ENCODE measurements around the gene KMT5C. TPM values are rescaled to one million over a fixed set of nuclear protein-coding genes. Genes with fewer than 3 reads are reported as not detected.

Gene KMT5C
- total RNA-seq, result 6.8 TPM
- long read RNA-seq, partial matches to known transcripts, result 0 of 1 reads
- long read RNA-seq, other reads (novel, unspliced or antisense), result 1 of 1 reads

DNA sequence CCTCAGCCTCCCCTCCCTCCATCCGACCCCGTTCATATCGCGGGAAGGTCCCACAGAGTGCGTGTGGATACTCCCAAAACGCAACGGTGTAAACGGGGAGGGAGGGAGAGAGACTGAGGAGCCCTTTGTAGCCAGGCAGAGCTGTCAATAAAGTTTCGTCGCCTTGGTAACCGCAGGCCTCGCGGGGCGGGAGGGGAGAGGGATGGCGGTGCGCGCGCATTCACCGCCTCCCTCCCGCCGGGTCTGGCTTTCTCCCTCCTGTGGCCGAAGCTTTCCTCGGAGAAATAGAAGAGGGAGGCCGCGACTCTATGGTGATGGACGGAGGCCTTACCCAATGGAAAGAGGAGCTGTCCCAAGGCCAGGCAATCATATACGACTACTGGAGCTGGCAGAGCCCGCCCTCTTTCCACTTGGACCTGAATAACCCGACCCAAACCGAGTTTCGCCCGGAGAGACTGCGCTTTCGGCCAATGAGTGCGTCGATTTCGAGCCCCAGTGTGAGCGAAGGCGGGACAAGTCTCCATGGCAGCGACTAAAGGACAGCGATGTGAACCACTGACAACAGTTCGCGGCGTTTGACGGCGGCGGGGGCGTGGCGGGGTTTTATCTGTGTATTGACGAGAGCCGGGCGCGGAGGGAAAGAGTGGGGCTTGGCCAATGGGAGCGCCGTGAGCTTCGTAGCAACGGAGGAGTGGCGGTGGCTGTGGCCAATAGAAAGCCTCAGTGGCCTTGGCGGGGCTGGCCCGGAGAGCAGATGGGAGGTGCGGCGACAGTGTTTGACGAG is at the start of gene KMT5C:
KMT5C (plus strand) TSS at position 772 of the 784 bp plus-strand sequence. CDS start 2,061 bp downstream, outside the sequence.
- peak; percentile 100 for DNase-seq (ENCODE audit: low spot score)

- no peak for DNase-seq (ENCODE audit: low spot score)
Measured at GRCh38 chr19:55297267-55297666, 42.4 kb upstream of the KMT5C start.

DNA sequence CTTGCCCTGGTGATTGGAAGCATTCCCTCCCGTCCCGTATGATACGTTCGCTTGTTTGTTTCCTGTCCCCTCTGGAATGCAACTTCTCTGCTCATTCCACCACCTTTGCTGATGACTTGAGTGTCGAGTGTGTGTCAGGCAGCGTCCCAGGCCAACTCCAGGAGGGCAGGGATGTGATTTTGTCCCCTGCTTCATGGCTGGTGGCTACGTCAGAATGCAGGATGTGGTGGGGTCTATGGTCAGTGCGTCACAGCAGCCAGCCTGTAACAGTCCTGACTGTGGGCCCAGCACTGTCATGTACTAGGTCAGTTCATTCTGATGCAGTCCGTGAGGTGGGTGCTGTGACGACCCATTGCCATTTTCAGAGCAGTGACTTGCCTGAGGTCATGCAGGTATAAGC is 39.7 kb upstream of the KMT5C start:
- DNase-seq (ENCODE audit: low spot score), result no peak

DNA sequence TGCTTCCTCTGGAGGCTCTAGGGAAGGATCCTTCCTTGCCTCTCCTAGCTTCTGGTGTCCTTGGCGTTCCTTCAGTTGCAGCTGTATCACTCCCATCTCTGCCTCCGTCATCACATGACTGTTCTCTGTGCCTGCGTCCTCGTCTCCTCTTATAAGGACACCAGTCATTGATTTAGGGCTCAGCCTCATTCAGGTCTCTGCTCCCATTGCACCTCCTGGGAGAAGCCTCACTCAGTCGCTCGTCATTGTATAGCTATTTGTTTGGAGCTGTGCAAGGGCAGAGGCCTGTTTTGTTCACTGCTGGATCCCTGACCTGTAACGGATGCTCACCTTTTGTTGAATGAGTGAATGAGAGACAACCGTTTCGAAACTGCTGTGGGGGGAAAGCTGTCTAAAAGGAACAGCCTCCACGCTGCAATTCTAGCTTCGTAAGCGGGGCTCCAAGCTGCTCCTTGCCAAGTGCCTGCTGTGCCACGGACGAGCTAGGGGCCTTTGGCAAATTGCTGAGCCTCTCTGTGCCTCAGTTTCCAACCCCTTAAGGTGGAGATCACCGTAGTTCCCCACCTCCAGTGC is 38.7 kb upstream of the KMT5C start:
- no peak for DNase-seq (ENCODE audit: low spot score)

DNA sequence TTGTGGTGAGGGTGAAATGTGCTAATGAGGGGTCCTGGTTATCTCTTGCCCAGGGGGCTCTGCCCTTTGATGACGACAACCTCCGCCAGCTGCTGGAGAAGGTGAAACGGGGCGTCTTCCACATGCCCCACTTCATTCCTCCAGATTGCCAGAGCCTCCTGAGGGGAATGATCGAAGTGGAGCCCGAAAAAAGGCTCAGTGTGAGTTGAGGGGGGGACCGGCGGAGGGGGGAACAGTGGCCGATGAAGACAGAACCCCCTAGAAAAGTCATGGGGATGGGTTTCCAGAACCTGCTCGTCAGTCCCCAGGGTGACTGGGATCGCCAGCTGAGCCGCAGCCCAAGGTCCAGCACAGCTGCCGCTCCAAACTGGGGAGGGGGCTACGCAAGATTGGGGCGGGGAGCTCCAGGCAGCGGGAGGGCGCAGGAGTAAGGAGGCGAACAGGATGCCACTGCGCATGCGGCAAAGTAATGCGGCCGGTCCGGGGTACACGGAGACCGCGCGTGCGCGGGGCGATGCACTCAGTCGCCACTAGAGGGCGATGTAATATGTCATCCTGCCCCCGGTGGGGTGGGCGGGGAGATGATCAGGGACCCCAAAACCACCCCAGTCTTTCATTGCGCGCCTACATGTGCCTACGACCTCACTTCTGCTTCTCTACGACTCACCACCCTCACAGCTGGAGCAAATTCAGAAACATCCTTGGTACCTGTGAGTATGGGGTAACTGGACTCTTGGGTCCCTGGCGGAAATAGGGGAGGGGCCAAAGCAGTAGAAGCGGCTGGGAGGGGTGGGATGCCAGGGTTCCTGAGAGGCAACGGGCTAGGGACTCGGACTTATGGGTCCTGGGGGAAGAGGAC is 38.0 kb upstream of the KMT5C start:
- peak; percentile 98 for DNase-seq (ENCODE audit: low spot score)

- no peak for DNase-seq (ENCODE audit: low spot score)
Measured at GRCh38 chr19:55302318-55302703, 37.4 kb upstream of the KMT5C start.

DNA sequence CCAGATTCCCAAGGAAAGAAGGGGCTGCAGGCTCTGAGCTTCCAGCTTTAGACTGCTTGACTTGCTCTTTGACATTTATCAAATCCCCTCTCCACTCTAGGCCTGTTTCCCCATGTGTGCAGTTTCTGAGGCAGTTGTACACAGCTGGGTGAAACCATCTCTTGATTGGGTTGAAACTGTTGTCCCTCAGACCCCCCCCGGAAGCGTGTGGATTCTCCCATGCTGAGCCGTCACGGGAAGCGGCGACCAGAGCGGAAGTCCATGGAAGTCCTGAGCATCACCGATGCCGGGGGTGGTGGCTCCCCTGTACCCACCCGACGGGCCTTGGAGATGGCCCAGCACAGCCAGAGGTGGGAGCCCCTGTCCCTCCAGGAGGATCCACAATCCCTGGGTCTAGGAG is 36.2 kb upstream of the KMT5C start:
- no peak for DNase-seq (ENCODE audit: low spot score)

DNA sequence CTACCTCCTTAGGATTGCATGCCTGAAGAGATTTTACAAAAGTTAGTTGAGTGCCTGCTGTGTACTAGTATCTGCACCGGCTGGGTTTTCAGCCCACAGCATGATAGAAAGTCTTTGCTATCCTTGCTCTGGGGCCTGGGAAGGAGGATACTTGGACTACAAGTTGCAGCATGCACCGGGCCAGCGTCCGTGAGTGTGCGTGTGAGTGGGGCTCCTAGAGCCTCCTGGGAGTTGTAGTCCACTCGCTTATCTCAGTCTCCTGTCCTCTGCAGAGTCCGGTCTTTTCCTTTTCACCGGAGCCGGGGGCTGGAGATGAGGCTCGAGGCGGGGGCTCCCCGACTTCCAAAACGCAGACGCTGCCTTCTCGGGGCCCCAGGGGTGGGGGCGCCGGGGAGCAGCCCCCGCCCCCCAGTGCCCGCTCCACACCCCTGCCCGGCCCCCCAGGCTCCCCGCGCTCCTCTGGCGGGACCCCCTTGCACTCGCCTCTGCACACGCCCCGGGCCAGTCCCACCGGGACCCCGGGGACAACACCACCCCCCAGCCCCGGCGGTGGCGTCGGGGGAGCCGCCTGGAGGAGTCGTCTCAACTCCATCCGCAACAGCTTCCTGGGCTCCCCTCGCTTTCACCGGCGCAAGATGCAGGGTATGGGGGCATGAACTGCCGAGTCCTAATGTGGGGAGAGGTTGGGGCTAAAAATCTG is 35.2 kb upstream of the KMT5C start:
- DNase-seq (ENCODE audit: low spot score), result no peak

GRCh38 chr19:55304980-55305379 is 34.7 kb upstream of the KMT5C start:
- DNase-seq (ENCODE audit: low spot score), result no peak

DNA sequence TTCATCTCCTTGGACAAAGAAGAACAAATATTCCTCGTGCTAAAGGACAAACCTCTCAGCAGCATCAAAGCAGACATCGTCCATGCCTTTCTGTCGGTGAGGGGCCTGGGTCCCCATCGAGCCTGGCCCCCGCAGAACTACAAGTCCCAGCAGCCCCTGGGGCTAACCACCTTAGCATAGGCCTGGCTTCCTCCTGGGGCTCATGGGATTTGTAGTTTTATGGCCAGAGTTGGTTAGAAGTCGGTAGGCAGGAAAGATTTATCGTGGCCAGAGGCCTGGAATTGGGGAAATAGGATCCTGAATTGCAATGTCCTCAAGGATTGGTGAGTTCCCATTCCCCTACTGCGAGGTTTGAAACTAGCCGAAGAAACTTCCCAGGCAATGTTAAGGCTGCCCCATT is 34.2 kb upstream of the KMT5C start:
- no peak for DNase-seq (ENCODE audit: low spot score)

GRCh38 chr19:55305983-55306562 is 33.6 kb upstream of the KMT5C start:
- no peak for DNase-seq (ENCODE audit: low spot score)

GRCh38 chr19:55306712-55307111 is 33.0 kb upstream of the KMT5C start:
- DNase-seq (ENCODE audit: low spot score), result no peak

DNA sequence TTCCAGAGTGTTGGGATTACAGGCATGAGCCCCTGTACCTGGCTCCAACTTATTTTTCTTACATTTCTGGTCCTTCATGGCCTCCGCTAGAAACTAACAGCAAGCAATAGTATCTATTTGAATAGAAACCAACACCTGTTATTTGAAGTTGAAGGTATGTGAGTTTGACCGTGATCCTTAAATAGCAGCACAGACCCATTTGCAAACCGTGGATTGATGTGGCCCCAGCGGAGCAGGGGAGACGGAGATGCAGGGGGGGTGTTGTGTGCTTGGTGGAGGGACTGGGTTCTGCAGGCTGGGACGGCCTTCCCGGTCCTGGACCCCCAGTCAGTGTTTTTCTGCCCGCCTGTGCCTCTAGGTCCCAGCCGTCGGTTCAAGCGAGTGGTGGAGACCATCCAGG is 31.4 kb upstream of the KMT5C start:
- DNase-seq (ENCODE audit: low spot score), result no peak

GRCh38 chr19:55309448-55309847 is 30.2 kb upstream of the KMT5C start:
- no peak for DNase-seq (ENCODE audit: low spot score)

DNA sequence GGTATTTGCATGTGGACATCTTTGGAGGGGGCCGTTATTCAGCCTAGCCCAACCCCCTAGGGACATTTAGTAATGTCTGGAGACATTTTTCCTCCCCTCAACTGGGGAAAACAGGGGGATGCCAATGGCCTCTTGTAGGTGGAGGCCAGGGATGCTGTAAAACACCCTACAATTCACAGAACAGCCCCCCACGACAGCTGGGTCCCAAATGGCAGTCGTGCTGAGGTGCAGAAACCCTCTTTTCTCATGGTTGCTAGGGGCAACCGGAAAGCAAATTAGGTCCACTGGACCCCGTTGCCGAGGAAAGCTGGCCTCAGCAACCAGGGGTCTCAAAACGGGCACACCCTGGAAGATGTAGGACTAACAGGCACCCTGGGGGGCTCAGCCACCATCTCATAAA is 29.2 kb upstream of the KMT5C start:
- DNase-seq (ENCODE audit: low spot score), result no peak

- DNase-seq (ENCODE audit: low spot score), result no peak
Measured at GRCh38 chr19:55311397-55311796, 28.3 kb upstream of the KMT5C start.

GRCh38 chr19:55311797-55312196 is 27.9 kb upstream of the KMT5C start:
- DNase-seq (ENCODE audit: low spot score), result no peak

GRCh38 chr19:55312621-55313512 is 26.8 kb upstream of the KMT5C start:
- no peak for DNase-seq (ENCODE audit: low spot score)

DNA sequence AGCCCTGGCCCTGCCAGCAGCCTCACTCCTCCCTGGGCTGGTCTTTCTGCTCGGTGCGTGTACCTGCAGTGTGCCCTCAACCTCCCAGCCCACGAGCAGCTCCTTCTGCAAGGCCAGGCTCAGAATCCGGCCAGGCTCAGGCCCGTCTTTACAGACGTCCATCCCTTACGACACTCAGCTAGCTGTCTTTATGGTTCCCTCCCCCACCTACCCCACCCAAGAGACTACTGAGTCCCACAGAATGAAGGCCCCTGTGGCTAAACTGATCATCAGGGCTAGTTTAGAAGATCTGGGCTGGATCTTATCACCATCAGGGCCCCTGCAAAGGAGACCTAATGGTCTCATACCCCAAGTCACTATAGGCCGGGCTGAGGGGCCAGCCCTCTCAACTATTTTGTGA is 25.3 kb upstream of the KMT5C start:
- no peak for DNase-seq (ENCODE audit: low spot score)

DNA sequence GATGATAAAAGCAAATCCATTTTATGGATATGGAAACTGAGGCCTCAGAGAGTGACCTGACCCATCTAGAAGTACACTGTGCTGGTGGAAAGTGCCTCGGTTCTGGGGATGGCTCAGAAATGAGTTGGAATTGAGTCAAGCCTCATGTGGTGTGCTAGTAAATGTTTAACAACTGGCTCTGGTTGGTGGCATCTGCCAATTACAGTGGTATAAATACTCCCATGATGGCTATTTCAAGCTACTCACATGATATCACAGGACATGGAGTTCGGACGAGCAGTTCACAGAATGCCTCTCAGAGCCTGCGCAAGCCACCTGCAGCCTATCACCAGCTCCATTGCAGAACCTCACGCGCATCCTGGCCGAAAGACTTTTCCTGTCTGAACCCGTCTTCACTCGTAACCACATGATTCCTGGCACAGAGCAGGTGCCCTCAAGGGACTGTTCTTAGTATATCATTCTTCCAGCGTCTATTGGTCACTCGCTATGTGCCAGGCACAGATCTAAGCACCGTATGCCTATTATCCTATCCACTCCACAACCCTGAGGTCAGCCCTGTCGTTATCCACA is 23.6 kb upstream of the KMT5C start:
- no peak for DNase-seq (ENCODE audit: low spot score)
